Fibroblast of villous mesenchyme (primary cell): ENCODE measurements around the gene ALDH1L1. TPM values are rescaled to one million over a fixed set of nuclear protein-coding genes. Genes with fewer than 3 reads are reported as not detected.

Source experiments
- DNase-seq: peaks from one replicate; pipeline ENCODE4 v3.0.0-alpha.2; 2010; ENCODE audit warnings: low read depth
- H3K4me3 ChIP-seq: 2 replicates; pipeline ENCODE4 v1.5.1; 2011; ENCODE audit warnings: low read depth, mild to moderate bottlenecking, low read length
- CTCF ChIP-seq: IDR thresholded peaks from 2 replicates; pipeline ENCODE4 v1.5.1; 2012; ENCODE audit warnings: low read depth, mild to moderate bottlenecking, low read length; ENCODE audit not compliant: insufficient read depth
- total RNA-seq: library from RNA; depleted of rRNA; stranded (reverse); fragments of >200 nt; gene quantifications from 2 replicates; pipeline ENCODE4 v1.2.3, GENCODE V29; 2012

ALDH1L1 gene
- total RNA-seq, 1 donor, result 3.9 TPM

GRCh38 chr3:126146525-126147146 is 33.8 kb downstream of the ALDH1L1 start:
- no peak for TF ChIP-seq CTCF
- no peak overlapping the region for H3K4me3 ChIP-seq
- no peak for DNase-seq

GRCh38 chr3:126146034-126146433 is 34.4 kb downstream of the ALDH1L1 start:
- no peak overlapping the region for H3K4me3 ChIP-seq
- no peak for TF ChIP-seq CTCF
- no peak for DNase-seq

- DNase-seq, result no peak
- no peak overlapping the region for H3K4me3 ChIP-seq
- no peak for TF ChIP-seq CTCF
Measured at GRCh38 chr3:126142652-126143051, 37.7 kb downstream of the ALDH1L1 start.

- DNase-seq, result no peak
- H3K4me3 ChIP-seq, result no peak overlapping the region
- no peak for TF ChIP-seq CTCF
Measured at GRCh38 chr3:126137490-126138130, 42.8 kb downstream of the ALDH1L1 start.

GRCh38 chr3:126136428-126137220 is 43.8 kb downstream of the ALDH1L1 start:
- no peak overlapping the region for H3K4me3 ChIP-seq
- no peak for DNase-seq
- no peak for TF ChIP-seq CTCF

- no peak for DNase-seq
- H3K4me3 ChIP-seq, result no peak overlapping the region
- TF ChIP-seq CTCF, result no peak
Measured at GRCh38 chr3:126135406-126136076, 44.8 kb downstream of the ALDH1L1 start.
